ENCODE results near the gene KCNG3. TPM values are rescaled to one million over a fixed set of nuclear protein-coding genes. Genes with fewer than 3 reads are reported as not detected.
"Not testable (repeated sequence)": the region's sequence is repeated elsewhere in the genome, so short reads cannot be mapped to it uniquely, and the experiment has no call there.

Gene KCNG3
- total RNA-seq, 2 experiments from 2014 or later, result 0.21 to 0.26 TPM

DNA sequence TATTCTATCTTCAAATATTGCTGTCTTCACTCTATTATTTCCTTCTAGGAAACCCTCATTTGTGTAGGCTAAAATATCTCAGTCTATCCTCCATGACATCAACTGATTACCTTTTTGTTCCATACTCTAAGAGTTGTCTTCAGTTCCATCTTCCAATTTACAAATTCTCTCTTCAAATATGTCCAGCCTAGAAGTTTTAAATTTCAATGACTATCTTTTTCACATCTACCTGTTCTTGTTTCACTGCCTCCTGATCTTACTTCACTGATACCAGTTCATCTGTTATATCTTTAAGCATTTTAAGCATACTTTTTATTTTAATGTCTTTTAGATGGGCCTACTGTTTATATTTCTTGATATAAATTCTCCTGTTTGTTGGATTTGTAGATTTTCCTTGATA, 79.1 kb downstream of the KCNG3 start:
- peaks cover 13% of the 10 kb centered on the region for H3K36me3 Mint-ChIP-seq (ENCODE audit: low read depth)
- ATAC-seq (no peak), DNase-seq (no peak)
- H3K4me1 Mint-ChIP-seq (ENCODE audit: low read depth), result peaks cover 3% of the 10 kb centered on the region
- H3K9me3 Mint-ChIP-seq (ENCODE audit: insufficient read depth), result peaks cover 13% of the 10 kb centered on the region
- H3K4me3 Mint-ChIP-seq, result no peak overlapping the region
- H3K27me3 Mint-ChIP-seq (ENCODE audit: low read depth), result no peaks in the 10 kb centered on the region
- CTCF ChIA-PET, result no interaction called here
- H3K27ac Mint-ChIP-seq, result no peak overlapping the region
- POLR2A ChIA-PET, result no interaction called here

DNA sequence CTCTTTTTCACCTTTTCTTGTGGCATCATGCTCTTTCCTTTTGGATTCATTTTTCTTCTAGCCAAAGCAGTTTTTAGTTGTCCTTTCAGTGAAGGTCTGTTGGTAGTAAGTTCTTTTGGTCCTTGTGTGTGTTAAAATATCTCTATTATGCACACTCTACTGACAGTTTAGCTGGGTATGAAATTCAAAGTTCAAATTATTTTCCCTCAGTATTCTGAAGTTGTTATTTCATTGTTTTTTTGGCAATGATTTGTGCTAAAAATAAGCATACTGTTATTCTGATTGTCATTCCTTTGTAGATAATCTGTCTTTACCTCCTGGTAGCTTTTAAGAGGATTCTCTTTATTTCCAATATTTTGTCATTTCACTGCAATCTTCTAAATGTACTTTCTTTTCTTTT, 79.6 kb downstream of the KCNG3 start:
- CTCF ChIA-PET, result no interaction called here
- H3K4me3 Mint-ChIP-seq, result no peak overlapping the region
- H3K4me1 Mint-ChIP-seq (ENCODE audit: low read depth), result no peaks in the 10 kb centered on the region
- DNase-seq (no peak), ATAC-seq (no peak)
- POLR2A ChIA-PET, result no interaction called here
- peaks cover 13% of the 10 kb centered on the region for H3K36me3 Mint-ChIP-seq (ENCODE audit: low read depth)
- no peaks in the 10 kb centered on the region for H3K27me3 Mint-ChIP-seq (ENCODE audit: low read depth)
- H3K27ac Mint-ChIP-seq, result no peak overlapping the region
- H3K9me3 Mint-ChIP-seq (ENCODE audit: insufficient read depth), result peaks cover 13% of the 10 kb centered on the region

DNA sequence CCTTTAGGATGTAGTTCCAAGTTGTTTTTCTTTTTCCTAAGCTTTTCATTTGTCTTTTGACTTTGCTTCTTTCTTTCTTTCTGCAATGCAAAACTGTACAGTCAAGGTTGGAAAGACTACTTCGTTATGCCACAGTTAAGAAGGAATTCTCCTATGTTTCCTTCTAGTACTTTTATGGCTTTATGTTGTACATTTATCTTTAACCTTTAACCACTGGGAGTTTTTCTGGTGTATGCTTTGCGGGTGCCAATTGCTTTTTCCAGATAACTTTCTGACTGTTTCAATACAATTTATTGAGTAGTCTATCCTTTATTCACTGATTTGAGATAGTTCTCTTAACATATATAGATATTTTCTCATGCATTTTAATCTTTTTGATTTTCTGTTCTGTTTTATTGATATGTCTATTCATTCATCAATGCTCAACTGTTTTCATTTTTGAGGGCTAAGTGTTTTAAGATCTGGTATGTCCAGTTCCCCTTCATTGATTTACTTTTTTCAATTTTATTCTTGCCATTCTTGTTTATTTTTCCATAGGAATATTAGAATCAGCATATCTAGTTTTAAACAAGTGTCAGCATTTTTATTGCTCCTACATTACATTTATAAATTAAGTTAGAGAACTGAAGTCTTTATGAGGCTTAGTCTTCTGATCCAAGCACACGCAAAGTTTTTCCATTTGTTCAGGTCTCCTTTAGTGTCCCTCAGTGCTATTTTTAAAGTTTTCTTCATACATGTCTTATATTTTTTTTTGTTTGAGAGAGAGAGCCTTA, 82.9 kb downstream of the KCNG3 start:
- no peak overlapping the region for H3K4me3 Mint-ChIP-seq
- H3K27ac Mint-ChIP-seq, result no peak overlapping the region
- peaks cover 13% of the 10 kb centered on the region for H3K9me3 Mint-ChIP-seq (ENCODE audit: insufficient read depth)
- peaks cover 12% of the 10 kb centered on the region for H3K36me3 Mint-ChIP-seq (ENCODE audit: low read depth)
- ChIA-PET CTCF (no interaction called here), POLR2A (no interaction called here)
- no peaks in the 10 kb centered on the region for H3K4me1 Mint-ChIP-seq (ENCODE audit: low read depth)
- H3K27me3 Mint-ChIP-seq (ENCODE audit: low read depth), result no peaks in the 10 kb centered on the region
- DNase-seq, result no peak
- ATAC-seq, result no peak

DNA sequence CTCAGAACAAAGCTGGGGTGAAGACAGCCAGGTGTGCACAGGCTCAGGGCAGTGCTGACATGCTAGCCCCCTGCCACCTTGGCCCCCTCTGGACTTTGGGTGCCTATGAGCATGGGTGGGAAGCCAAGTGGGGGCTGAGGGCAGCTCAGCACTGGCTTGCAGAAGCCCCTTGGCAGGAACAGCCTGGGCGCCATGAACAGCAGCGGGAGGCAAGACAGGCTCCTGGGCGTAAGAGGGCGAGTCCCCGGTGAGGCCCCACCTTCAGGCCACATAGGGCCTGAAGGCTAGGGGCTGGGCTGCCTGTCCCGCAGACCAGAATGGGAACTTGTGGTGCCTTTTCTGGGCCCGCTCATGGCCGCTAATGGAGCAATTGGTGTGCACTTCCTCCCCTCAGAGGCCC, 85.8 kb downstream of the KCNG3 start:
- ATAC-seq (no peak), DNase-seq (no peak)
- Mint-ChIP-seq H3K27ac (no peak overlapping the region), H3K4me1 (ENCODE audit: low read depth) (no peaks in the 10 kb centered on the region), H3K9me3 (ENCODE audit: insufficient read depth) (no peaks in the 10 kb centered on the region), H3K4me3 (no peak overlapping the region), H3K36me3 (ENCODE audit: low read depth) (no peaks in the 10 kb centered on the region), H3K27me3 (ENCODE audit: low read depth) (no peaks in the 10 kb centered on the region)
- ChIA-PET POLR2A (no interaction called here), CTCF (no interaction called here)

DNA sequence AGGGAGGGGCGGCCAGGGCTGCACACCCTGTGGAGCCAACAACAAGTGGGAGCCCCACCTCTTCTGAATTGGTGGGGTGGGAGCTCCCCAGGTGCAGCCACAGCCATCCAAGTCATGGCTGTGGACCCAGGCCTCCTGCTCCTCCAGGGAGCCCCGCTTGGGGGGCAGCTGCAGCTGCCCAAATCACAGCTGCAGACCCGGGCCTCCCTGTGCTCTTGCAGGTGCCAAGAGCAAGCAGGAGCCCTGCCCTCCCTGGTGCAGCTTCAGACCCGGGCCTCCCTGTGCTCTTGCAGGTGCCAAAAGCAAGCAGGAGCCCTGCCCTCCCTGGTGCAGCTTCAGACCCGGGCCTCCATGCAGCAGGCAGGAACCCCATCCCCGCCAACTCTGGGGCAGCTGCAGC, 86.3 kb downstream of the KCNG3 start:
- DNase-seq, result no peak
- H3K9me3 Mint-ChIP-seq (ENCODE audit: insufficient read depth), result no peaks in the 10 kb centered on the region
- no peak overlapping the region for H3K27ac Mint-ChIP-seq
- no peak overlapping the region for H3K4me3 Mint-ChIP-seq
- ChIA-PET CTCF (no interaction called here), POLR2A (no interaction called here)
- no peaks in the 10 kb centered on the region for H3K4me1 Mint-ChIP-seq (ENCODE audit: low read depth)
- no peaks in the 10 kb centered on the region for H3K36me3 Mint-ChIP-seq (ENCODE audit: low read depth)
- H3K27me3 Mint-ChIP-seq (ENCODE audit: low read depth), result no peaks in the 10 kb centered on the region
- ATAC-seq, result no peak

DNA sequence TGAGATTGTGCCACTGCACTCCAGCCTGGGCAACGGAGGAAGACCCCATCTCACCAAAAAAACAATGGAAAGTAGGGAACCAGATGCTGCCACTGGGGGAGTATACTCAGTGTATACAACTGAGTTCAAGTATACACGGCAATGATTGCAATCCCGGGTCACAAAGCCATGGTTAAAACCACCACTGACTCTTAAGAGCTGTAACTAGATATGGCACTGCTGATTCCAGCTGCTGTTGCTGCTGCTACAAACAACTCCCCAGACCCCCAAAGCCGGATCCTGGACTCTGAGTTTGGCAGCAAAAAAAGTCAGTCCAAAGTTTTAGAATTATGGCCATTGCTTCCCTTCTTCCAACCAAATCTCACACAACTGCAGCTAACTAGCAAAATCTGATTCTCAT, 89.1 kb downstream of the KCNG3 start:
- H3K36me3 Mint-ChIP-seq (ENCODE audit: low read depth), result no peaks in the 10 kb centered on the region
- no peak overlapping the region for H3K27ac Mint-ChIP-seq
- H3K27me3 Mint-ChIP-seq (ENCODE audit: low read depth), result no peaks in the 10 kb centered on the region
- H3K4me3 Mint-ChIP-seq, result no peak overlapping the region
- CTCF ChIA-PET, result interaction anchor here (2.0 kb wide), 1 partner anchor 18 kb away, joined by 13 read pairs; no protein-coding TSS in a partner anchor
- DNase-seq, result no peak
- ATAC-seq, result no peak
- H3K9me3 Mint-ChIP-seq (ENCODE audit: insufficient read depth), result no peaks in the 10 kb centered on the region
- POLR2A ChIA-PET, result no interaction called here
- H3K4me1 Mint-ChIP-seq (ENCODE audit: low read depth), result no peaks in the 10 kb centered on the region

DNA sequence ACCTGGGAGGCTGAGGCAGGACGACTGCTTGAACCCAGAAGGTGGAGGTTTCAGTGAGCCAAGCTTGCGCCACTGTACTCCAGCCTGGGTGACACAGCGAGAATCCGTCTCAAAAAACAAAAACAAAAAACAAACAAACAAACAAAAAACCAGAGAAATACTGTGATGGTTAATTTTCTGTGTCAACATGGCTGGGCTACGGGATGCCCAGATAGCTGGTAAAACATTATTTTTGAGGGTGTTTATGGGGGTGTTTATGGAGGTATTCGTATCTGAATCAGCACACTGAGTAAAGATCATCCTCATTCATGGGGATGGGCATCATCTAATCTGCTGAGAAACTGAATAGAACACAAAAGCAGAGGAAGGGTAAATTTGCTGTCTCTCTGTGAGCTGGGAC, 92.0 kb downstream of the KCNG3 start:
- Mint-ChIP-seq H3K27me3 (ENCODE audit: low read depth) (peaks cover 3% of the 10 kb centered on the region), H3K27ac (no peak overlapping the region), H3K36me3 (ENCODE audit: low read depth) (no peaks in the 10 kb centered on the region), H3K4me3 (no peak overlapping the region), H3K4me1 (ENCODE audit: low read depth) (no peaks in the 10 kb centered on the region), H3K9me3 (ENCODE audit: insufficient read depth) (no peaks in the 10 kb centered on the region)
- ChIA-PET POLR2A (no interaction called here), CTCF (no interaction called here)
- no peak for ATAC-seq
- no peak for DNase-seq

DNA sequence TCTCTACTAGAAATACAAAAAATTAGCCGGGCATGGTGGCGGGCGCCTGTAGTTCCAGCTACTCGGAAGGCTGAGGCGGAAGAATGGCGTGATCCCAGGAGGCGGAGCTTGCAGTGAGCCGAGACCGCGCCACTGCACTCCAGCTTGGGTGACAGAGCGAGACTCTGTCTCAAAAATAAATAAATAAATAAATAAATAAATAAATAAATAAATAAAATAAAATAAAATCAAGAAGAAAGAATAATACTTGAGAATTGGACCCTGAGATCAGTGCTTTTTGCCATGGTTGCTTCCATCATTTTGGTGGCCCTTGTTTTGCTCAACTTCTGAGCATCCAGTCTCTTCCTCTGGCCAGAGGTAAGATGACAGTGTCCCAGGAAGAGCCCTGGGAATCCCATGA, 95.7 kb downstream of the KCNG3 start:
- ATAC-seq; H3K9me3 Mint-ChIP-seq (ENCODE audit: insufficient read depth); H3K27me3 Mint-ChIP-seq (ENCODE audit: low read depth); DNase-seq; H3K36me3 Mint-ChIP-seq (ENCODE audit: low read depth); POLR2A ChIA-PET; H3K27ac Mint-ChIP-seq; H3K4me1 Mint-ChIP-seq (ENCODE audit: low read depth); CTCF ChIA-PET; H3K4me3 Mint-ChIP-seq: not testable (repeated sequence)

DNA sequence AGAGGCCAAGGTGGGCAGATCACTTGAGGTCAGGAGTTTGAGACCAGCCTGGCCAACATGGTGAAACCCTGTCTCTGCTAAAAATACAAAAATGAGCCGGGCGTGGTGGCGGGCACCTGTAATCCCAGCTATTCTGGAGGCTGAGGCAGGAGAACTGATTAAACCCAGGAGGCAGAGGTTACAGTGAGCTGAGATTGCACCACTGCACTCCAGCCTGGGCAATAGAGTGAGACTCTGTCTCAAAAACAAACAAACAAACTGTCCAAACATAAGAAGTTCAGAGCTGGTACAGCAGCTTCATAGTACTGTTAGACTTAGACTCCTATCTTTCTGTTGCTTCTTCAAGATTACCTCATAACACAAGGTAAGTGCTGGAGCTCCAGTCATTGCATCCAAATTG, 100.5 kb downstream of the KCNG3 start:
- H3K4me3 Mint-ChIP-seq; CTCF ChIA-PET; H3K27ac Mint-ChIP-seq; H3K4me1 Mint-ChIP-seq (ENCODE audit: low read depth); H3K27me3 Mint-ChIP-seq (ENCODE audit: low read depth); H3K36me3 Mint-ChIP-seq (ENCODE audit: low read depth); H3K9me3 Mint-ChIP-seq (ENCODE audit: insufficient read depth); POLR2A ChIA-PET; DNase-seq; ATAC-seq: not testable (repeated sequence)

DNA sequence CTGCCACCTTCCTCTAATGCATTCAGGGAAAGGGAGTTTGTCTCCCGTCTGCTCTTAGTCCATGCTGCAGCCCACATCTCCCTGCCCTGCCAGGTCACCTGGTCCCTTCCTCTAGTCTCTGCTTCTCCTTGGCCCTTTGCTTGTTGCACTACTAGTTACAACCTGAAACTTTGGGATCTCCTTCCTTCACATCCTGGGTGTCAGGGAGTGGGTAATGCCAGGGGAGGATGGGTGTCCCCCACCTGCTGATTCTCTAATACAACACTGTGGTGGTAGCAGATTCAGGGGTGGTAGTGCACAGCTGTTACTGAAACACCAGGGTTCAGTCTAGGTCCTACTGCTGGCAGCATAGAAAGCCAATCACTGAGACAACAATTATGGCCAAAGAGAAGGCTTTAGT, 101.6 kb downstream of the KCNG3 start:
- DNase-seq, result no peak
- Mint-ChIP-seq H3K4me3 (no peak overlapping the region), H3K27me3 (ENCODE audit: low read depth) (no peaks in the 10 kb centered on the region), H3K27ac (no peak overlapping the region), H3K4me1 (ENCODE audit: low read depth) (no peaks in the 10 kb centered on the region), H3K36me3 (ENCODE audit: low read depth) (no peaks in the 10 kb centered on the region), H3K9me3 (ENCODE audit: insufficient read depth) (no peaks in the 10 kb centered on the region)
- ChIA-PET CTCF (no interaction called here), POLR2A (no interaction called here)
- ATAC-seq, result no peak

Other genes starting within 250 kb of the KCNG3 start
- 100 to 1,000 TPM; 102 to 109 TPM for gene COX7A2L, start 132.8 kb downstream of the KCNG3 start, total RNA-seq
- gene MTA3, start 74.7 kb upstream of the KCNG3 start, total RNA-seq, result 10 to 100 TPM; 26.2 to 33.4 TPM